Measurements from ENCODE around the gene TIGD6.

The TIGD6 gene

DNA sequence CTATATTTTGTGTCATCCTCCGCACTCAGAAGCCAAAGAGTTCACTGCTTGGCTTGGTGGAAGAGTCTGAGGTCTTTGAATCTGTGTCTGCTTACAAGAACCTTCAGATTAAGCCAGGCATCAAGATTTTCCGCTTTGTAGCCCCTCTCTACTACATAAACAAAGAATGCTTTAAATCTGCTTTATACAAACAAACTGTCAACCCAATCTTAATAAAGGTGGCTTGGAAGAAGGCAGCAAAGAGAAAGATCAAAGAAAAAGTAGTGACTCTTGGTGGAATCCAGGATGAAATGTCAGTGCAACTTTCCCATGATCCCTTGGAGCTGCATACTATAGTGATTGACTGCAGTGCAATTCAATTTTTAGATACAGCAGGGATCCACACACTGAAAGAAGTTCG, 19.2 kb downstream of the TIGD6 start:
- Mint-ChIP-seq H3K4me1 (ENCODE audit: low read depth) (no peaks in the 10 kb centered on the region), H3K36me3 (ENCODE audit: low read depth) (peaks cover 60% of the 10 kb centered on the region), H3K9me3 (no peaks in the 10 kb centered on the region), H3K4me3 (no peak overlapping the region), H3K27me3 (no peaks in the 10 kb centered on the region), H3K27ac (no peak overlapping the region)
- intact Hi-C loops (cut with micrococcal nuclease): no loop called here

DNA sequence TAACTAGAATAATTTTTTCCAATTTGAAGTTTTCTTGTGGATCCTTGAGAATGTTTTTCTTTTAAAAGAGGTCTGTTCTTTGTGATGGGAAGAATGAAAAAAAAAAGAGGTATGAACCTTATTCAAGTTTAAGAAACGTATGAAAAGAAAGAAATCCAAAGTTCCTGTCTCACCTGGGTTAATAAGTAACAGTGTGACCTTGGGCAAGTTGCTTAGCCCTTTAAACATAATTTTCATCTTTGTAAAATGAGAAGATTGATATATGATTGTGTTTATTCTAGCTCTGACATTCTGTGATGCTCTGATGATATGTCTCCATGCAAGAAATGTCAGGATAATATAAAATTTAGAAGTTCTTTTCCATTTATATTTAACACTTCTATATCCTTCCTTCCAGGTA, 20.6 kb downstream of the TIGD6 start:
- no peaks in the 10 kb centered on the region for H3K4me1 Mint-ChIP-seq (ENCODE audit: low read depth)
- peaks cover 66% of the 10 kb centered on the region for H3K36me3 Mint-ChIP-seq (ENCODE audit: low read depth)
- H3K4me3 Mint-ChIP-seq: no peak overlapping the region
- intact Hi-C loops (cut with micrococcal nuclease): loop anchor here (10.0 kb wide), 1 partner anchor 235 kb away; no protein-coding TSS in a partner anchor
- no peaks in the 10 kb centered on the region for H3K27me3 Mint-ChIP-seq
- H3K27ac Mint-ChIP-seq: no peak overlapping the region
- H3K9me3 Mint-ChIP-seq: no peaks in the 10 kb centered on the region

DNA sequence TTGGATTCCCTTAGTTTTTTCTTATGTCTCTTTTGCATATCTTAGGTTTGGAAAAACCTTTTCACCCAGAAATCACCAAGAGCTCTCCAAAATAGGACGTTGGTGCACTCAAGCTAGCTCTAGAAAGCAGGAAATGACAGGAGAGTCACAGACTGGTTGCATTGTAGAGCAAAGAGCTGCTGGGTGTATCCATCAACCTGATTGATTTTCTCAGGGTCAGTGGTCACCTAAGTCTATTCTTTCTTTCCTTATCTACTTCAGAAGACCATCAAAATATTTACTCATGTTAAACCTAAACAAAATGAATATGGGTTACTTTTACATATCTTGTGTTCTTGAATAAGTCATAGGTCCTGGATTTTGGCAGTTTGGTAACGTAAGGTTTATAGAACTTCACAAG, 25.0 kb downstream of the TIGD6 start:
- Mint-ChIP-seq H3K4me1 (ENCODE audit: low read depth) (no peaks in the 10 kb centered on the region), H3K4me3 (no peak overlapping the region), H3K27me3 (no peaks in the 10 kb centered on the region), H3K9me3 (no peaks in the 10 kb centered on the region), H3K27ac (no peak overlapping the region), H3K36me3 (ENCODE audit: low read depth) (peaks cover 41% of the 10 kb centered on the region)
- intact Hi-C loops (cut with micrococcal nuclease): loop anchor here (10.0 kb wide), 1 partner anchor 231 kb away; no protein-coding TSS in a partner anchor

DNA sequence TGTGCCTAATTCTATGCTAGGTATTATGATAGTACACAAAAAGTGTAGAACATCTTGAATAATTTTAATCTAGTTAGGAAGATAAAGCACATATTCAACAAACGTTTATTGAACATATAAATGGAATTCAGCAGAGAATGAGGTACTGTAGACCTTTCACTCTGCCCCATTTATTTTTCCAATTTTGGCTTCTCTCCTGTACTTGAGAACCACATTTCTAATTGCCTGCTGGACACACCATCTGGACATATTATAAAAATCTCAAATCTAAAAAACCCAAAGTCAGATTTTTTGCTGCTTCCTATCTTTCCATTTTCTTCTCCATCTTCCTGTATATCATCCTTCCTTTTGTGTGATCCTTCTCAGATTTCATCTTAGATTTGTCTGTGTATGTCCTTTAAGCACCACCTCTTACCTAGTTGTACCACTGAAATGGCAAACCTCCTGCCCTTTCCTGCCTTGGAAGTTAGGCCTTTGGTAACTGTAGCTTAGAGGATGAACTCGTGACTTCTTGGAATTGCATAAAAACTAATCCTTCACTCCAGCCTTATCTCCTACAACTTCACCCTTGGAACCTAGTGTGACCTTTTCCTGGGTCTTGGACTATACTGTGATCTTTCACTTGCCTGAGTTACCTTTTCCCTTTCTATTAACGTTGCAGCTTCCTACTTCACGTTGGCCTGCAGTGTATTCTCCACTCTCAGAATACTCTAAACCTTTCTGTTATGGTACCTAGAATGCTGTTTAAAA, 31.1 kb downstream of the TIGD6 start:
- Mint-ChIP-seq H3K36me3 (ENCODE audit: low read depth) (peaks cover 6% of the 10 kb centered on the region), H3K27ac (no peak overlapping the region), H3K4me3 (no peak overlapping the region), H3K9me3 (no peaks in the 10 kb centered on the region), H3K27me3 (no peaks in the 10 kb centered on the region), H3K4me1 (ENCODE audit: low read depth) (peaks cover 5% of the 10 kb centered on the region)
- intact Hi-C loops (cut with micrococcal nuclease): loop anchor here (10.0 kb wide), 1 partner anchor 335 kb away; no protein-coding TSS in a partner anchor

DNA sequence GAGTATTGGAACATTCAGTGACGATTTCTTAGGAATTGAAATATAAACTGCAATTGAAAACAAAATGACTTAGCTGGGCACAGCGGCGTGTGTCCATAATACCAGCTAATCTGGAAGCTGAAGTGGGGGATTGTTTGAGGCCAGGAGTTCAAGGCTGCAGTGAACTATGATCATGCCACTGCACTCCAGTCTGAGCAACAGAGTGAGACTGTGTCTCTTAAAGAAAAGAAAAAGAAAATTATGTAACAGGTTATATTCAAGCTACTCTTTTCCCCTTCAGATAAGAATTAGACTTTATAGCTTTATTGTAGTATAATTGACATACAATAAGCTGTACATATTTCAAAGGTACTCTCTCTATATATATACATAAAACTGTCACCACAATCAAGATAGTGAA, 33.5 kb downstream of the TIGD6 start:
- Mint-ChIP-seq H3K4me1 (ENCODE audit: low read depth) (peaks cover 16% of the 10 kb centered on the region), H3K36me3 (ENCODE audit: low read depth) (peaks cover 13% of the 10 kb centered on the region), H3K9me3 (no peaks in the 10 kb centered on the region), H3K27me3 (no peaks in the 10 kb centered on the region), H3K4me3 (no peak overlapping the region), H3K27ac (no peak overlapping the region)
- intact Hi-C loops (cut with micrococcal nuclease): loop anchor here (10.0 kb wide), 1 partner anchor 332 kb away; no protein-coding TSS in a partner anchor

DNA sequence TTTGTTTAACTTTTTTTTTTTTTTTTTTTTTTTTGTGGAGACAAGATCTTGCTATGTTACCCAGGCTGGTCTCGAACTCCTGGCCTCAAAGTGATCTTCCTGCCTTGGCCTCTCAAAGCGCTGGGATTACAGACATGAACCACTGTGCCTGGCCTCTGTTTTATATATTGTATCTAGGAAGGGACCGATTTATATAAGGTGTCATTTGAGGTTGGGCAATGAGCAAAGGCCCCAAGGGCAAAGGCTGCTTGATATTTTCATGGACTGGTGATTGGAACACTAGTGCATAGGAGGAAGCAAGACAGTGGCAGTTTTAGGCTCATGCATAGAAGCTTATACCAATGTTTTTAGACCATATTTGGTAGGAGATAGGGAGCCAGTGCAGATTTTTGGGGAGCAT, 36.7 kb downstream of the TIGD6 start:
- peaks cover 13% of the 10 kb centered on the region for H3K36me3 Mint-ChIP-seq (ENCODE audit: low read depth)
- H3K4me1 Mint-ChIP-seq (ENCODE audit: low read depth): peaks cover 37% of the 10 kb centered on the region
- no peaks in the 10 kb centered on the region for H3K27me3 Mint-ChIP-seq
- no peak overlapping the region for H3K4me3 Mint-ChIP-seq
- H3K27ac Mint-ChIP-seq: no peak overlapping the region
- no peaks in the 10 kb centered on the region for H3K9me3 Mint-ChIP-seq
- intact Hi-C loops (cut with micrococcal nuclease): loop anchor here (10.0 kb wide), 1 partner anchor 329 kb away; no protein-coding TSS in a partner anchor

DNA sequence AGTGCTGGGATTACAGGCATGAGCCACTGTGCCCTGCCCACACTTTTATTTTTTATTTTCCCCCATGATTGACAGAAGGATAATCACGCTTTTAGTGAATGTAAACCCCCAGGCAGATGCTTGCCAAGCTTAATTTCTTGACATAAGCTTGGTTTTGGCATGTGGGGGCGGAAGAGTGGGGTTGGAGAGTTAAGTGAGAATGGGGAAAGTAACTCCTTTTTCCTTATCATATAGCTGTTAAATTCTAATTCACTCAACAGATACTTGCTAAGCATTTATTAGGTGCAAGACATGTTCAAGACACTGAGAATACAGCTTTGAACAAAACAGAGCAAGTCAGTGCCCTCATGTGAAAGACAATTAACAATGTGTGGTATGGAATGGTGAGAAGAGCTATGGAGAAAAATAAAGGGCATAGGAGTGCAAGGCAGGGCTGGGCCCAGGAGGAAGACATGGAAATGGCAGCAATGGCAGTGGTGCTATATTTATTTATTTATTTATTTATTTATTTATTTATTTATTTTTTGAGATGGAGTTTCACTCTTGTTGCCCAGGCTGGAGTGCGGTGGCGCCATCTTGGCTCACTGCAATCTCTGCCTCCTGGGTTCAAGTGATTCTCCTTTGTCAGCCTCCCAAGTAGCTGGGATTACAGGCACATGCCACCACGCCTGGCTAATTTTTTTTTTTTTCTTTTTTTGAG, 37.7 kb downstream of the TIGD6 start:
- Mint-ChIP-seq H3K4me3 (no peak overlapping the region), H3K27me3 (no peaks in the 10 kb centered on the region), H3K9me3 (no peaks in the 10 kb centered on the region), H3K36me3 (ENCODE audit: low read depth) (peaks cover 13% of the 10 kb centered on the region), H3K27ac (no peak overlapping the region), H3K4me1 (ENCODE audit: low read depth) (peaks cover 37% of the 10 kb centered on the region)
- intact Hi-C loops (cut with micrococcal nuclease): loop anchor here (10.0 kb wide), 1 partner anchor 328 kb away; no protein-coding TSS in a partner anchor

DNA sequence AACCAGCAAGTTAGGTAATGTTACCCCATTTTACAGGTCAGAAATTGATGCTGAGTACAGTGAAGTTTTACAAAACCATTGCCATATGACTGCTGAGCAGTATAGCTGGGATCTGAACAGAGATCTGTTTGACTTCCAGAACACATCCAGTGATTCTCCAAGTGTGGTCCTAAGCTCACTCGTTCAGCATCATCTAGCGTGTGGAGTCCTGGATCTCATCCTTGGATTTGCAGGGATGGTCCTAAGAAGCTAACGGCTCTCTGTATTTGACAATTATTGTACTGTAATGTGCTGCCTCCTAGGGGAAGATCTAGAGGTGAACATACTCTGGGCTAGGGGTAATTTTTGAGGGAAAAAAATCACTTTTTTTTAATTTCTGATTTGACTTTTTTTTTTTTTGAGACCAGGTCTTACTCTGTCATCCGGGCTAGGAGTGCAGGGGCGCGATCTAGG, 38.5 kb downstream of the TIGD6 start:
- Mint-ChIP-seq H3K9me3 (no peaks in the 10 kb centered on the region), H3K4me1 (ENCODE audit: low read depth) (peaks cover 37% of the 10 kb centered on the region), H3K36me3 (ENCODE audit: low read depth) (peaks cover 13% of the 10 kb centered on the region), H3K27me3 (no peaks in the 10 kb centered on the region), H3K27ac (no peak overlapping the region), H3K4me3 (no peak overlapping the region)
- intact Hi-C loops (cut with micrococcal nuclease): loop anchor here (2.0 to 10.0 kb wide), 2 partner anchors 39 to 327 kb away; partner anchors contain the start of genes HMGXB3 and TIGD6

DNA sequence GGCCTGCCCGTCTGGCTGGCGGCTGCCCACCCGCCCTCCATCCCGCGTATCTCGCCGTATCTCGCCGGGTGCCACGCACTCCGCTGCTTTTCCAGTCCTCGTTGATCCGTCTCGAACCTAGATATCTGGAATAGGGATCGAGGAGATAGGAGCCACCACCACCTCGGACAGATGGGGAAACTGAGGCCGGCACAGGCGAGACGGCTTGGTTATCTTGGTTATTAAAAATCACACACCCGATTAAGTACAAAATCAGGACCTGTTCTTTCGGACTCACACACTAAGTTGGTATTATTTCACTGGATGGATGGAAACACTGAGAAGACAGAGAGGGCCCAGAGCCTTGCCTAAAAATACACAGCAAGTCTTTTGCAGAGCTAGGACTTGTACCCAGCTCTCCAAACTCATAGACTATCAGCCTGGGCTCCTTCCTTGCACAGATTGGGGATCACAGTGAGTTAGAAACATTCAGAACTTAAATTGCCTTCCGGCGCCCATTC, 39.2 kb downstream of the TIGD6 start:
- Mint-ChIP-seq H3K36me3 (ENCODE audit: low read depth) (peaks cover 13% of the 10 kb centered on the region), H3K9me3 (no peaks in the 10 kb centered on the region), H3K4me1 (ENCODE audit: low read depth) (peaks cover 37% of the 10 kb centered on the region), H3K27ac (peak overlapping the region; percentile 93), H3K27me3 (no peaks in the 10 kb centered on the region), H3K4me3 (peak overlapping the region; percentile 97)
- intact Hi-C loops (cut with micrococcal nuclease): loop anchor here (2.0 to 10.0 kb wide), 2 partner anchors 40 to 326 kb away; partner anchors contain the start of genes HMGXB3 and TIGD6

DNA sequence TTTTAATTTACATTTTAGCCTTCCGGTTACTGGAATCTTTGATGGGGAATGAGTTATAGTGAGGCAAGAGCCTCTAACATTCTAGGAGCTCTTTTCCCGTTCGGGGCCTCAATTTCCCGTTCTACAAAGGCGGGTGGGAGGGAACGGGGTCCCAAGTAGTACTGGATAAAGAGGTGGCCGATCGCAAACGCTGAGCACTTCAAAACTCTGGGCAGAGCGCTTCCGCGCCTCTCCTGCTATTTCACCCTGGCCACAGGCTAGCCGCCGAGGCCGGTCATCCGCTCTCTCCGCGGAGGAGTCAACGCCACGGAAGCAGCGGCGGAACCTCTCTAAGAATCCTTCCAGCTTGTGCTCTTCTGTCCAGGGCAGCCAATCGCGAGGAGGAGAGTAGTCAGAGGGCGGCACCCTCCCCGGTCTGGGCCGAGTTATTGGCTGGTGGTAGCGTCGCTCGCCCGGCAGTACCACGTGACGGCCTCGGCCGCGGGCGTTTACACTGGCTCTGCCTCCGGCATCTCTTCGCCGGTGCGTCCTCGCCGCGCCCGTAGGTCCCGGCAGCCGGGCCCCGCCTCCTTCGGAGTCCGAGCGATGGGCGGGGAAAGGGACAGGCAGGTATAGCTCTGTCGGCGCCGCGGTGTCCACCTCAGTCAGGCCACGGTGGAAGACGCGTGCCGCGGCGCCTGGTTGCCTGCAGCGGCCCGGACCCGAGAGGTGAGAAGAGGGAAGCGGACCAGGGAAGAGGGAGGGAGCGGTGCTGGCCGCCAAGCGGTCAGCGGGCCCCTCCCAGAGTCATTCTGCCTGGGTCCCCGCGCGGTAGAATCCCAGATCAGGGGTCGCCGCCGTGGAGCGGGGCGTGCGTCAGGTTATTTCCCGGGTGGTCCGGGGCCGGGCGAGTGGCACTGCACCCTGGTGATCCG, 39.9 kb downstream of the TIGD6 start, which contains the start of gene SLC26A2:
SLC26A2 (plus strand) TSS at position 487 of the 914 bp plus-strand sequence. CDS start 16,895 bp downstream, outside the sequence.
- H3K9me3 Mint-ChIP-seq: no peaks in the 10 kb centered on the region
- intact Hi-C loops (cut with micrococcal nuclease): loop anchor here (2.0 to 10.0 kb wide), 2 partner anchors 40 to 326 kb away; partner anchors contain the start of genes HMGXB3 and TIGD6
- H3K4me1 Mint-ChIP-seq (ENCODE audit: low read depth): peaks cover 37% of the 10 kb centered on the region
- peaks cover 13% of the 10 kb centered on the region for H3K36me3 Mint-ChIP-seq (ENCODE audit: low read depth)
- H3K27me3 Mint-ChIP-seq: no peaks in the 10 kb centered on the region
- H3K4me3 Mint-ChIP-seq: peak within 1 kb of the TSS; percentile 97
- H3K27ac Mint-ChIP-seq: peak within 1 kb of the TSS; percentile 93

DNA sequence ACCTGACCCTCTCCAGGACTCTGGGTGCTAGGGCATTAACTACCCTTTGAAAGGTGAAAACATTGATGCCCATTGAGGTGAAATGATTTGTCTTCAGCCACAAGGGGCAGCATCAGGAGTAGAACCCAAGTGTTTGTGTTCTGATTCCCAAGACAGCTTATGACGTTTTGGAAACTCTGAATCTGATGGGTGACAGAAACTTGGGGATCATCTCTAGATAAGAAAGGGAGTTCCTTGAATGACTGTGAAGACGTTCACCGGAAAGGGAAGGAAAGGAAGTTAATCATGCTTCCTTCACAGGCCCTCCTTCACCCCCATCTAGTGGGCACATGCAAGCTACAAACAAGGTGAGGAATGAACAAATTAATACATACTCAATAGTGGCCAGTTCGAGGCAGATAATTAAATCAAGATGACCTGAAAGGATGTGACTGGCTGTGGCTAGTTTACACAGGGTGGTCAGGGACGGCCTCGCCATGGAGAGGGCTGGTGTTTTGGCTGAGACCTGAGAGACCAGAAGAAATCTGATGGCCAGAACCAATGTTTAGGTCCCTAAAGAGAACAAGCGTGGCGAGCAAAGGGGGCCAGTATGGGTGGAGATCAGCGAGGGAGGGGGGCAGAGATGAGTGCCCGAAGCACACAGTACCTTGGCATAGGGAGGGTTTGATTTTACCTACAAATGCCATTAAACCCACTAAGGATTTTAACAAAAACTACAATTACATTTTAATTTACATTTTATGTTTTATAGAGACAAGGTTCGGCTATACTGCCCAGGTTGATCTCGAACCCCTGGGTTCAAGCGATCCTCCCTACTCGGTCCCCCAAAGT, 40.8 kb downstream of the TIGD6 start:
- peak overlapping the region; percentile 97 for H3K4me3 Mint-ChIP-seq
- H3K27me3 Mint-ChIP-seq: no peaks in the 10 kb centered on the region
- peaks cover 13% of the 10 kb centered on the region for H3K36me3 Mint-ChIP-seq (ENCODE audit: low read depth)
- H3K27ac Mint-ChIP-seq: peak overlapping the region; percentile 93
- peaks cover 37% of the 10 kb centered on the region for H3K4me1 Mint-ChIP-seq (ENCODE audit: low read depth)
- intact Hi-C loops (cut with micrococcal nuclease): loop anchor here (2.0 to 10.0 kb wide), 2 partner anchors 41 to 325 kb away; partner anchors contain the start of genes HMGXB3 and TIGD6
- H3K9me3 Mint-ChIP-seq: no peaks in the 10 kb centered on the region

DNA sequence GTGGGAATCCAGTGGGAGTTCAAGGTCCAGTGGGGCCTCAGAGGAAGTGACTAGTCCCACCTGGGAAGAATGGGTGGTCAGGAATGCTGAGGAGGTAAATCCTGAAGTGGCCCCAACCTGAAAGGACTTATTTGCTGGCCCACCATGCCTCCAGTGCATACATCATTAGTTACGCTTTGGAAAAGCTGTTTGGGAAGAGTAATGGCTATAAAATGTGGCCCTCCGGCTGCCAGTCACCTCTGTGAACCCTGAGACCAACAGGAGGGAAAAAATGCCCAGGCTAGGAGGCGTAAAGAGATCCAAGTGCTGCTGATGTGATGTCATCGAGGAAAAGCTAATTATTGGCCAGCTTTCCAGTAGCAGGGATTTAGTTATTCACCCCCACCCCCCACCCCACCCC, 42.6 kb downstream of the TIGD6 start:
- Mint-ChIP-seq H3K27me3 (no peaks in the 10 kb centered on the region), H3K4me1 (ENCODE audit: low read depth) (peaks cover 35% of the 10 kb centered on the region), H3K36me3 (ENCODE audit: low read depth) (peaks cover 10% of the 10 kb centered on the region), H3K27ac (no peak overlapping the region), H3K4me3 (no peak overlapping the region), H3K9me3 (no peaks in the 10 kb centered on the region)
- intact Hi-C loops (cut with micrococcal nuclease): no loop called here
